HepG2 (cell line): ENCODE data around the gene CEP164. TPM values are rescaled to one million over a fixed set of nuclear protein-coding genes. Genes with fewer than 3 reads are reported as not detected.

Source experiments
- E2F2 ChIP-seq: sonication (generic); formaldehyde crosslinking; IDR thresholded peaks from 2 replicates; pipeline ENCODE4 v1.4.0; 2020; ENCODE audit warnings: missing genetic modification reagents, borderline replicate concordance
- HNRNPLL ChIP-seq: fragments of 200-400 bp; formaldehyde crosslinking; IDR thresholded peaks from 2 replicates; pipeline ENCODE4 v1.6.1; 2017; ENCODE audit warnings: mild to moderate bottlenecking, low read depth, low read length; ENCODE audit not compliant: poor library complexity, severe bottlenecking
- KLF15 ChIP-seq: sonication (generic); formaldehyde crosslinking; IDR thresholded peaks from 2 replicates; pipeline ENCODE4 v1.8.1; 2023; ENCODE audit warnings: borderline replicate concordance, mild to moderate bottlenecking, inconsistent platforms, missing genetic modification reagents, mixed read lengths
- MTF1 ChIP-seq: sonication (generic); formaldehyde crosslinking; IDR thresholded peaks from 2 replicates; pipeline ENCODE4 v1.5.0; 2020; ENCODE audit warnings: missing genetic modification reagents
- NFATC3 ChIP-seq: sonication (generic); formaldehyde crosslinking; IDR thresholded peaks from 2 replicates; pipeline ENCODE4 v1.5.1; 2020; ENCODE audit warnings: mild to moderate bottlenecking, missing genetic modification reagents
- PHF20 ChIP-seq: sonication (generic); formaldehyde crosslinking; IDR thresholded peaks from 2 replicates; pipeline ENCODE4 v1.5.0; 2020; ENCODE audit warnings: mild to moderate bottlenecking, missing genetic modification reagents
- RNF219 ChIP-seq: sonication (generic); formaldehyde crosslinking; IDR thresholded peaks from 2 replicates; pipeline ENCODE4 v1.5.0; 2020; ENCODE audit warnings: mild to moderate bottlenecking, missing genetic modification reagents
- SCMH1 ChIP-seq: sonication (generic); formaldehyde crosslinking; IDR thresholded peaks from 2 replicates; pipeline ENCODE4 v1.9.0; 2021; ENCODE audit warnings: missing genetic modification reagents, mild to moderate bottlenecking, borderline replicate concordance
- SIX1 ChIP-seq: sonication (generic); formaldehyde crosslinking; IDR thresholded peaks from 2 replicates; pipeline ENCODE4 v1.4.0; 2020; ENCODE audit warnings: missing genetic modification reagents, borderline replicate concordance
- TBP ChIP-seq: sonication (generic); formaldehyde crosslinking; IDR thresholded peaks from 2 replicates; pipeline ENCODE4 v1.5.0; 2020; ENCODE audit warnings: missing genetic modification reagents
- ZBTB10 ChIP-seq: sonication (generic); formaldehyde crosslinking; IDR thresholded peaks from 2 replicates; pipeline ENCODE4 v1.4.0; 2020; ENCODE audit warnings: missing genetic modification reagents, borderline replicate concordance
- ZNF124 ChIP-seq: sonication (generic); formaldehyde crosslinking; IDR thresholded peaks from 2 replicates; pipeline ENCODE4 v1.4.0; 2020; ENCODE audit warnings: missing genetic modification reagents
- ZNF224 ChIP-seq: sonication (generic); formaldehyde crosslinking; IDR thresholded peaks from 2 replicates; pipeline ENCODE4 v1.5.0; 2020; ENCODE audit warnings: mild to moderate bottlenecking, missing genetic modification reagents
- ZNF468 ChIP-seq: sonication (generic); formaldehyde crosslinking; IDR thresholded peaks from 2 replicates; pipeline ENCODE4 v1.8.0; 2022; ENCODE audit warnings: mild to moderate bottlenecking, moderate library complexity, missing genetic modification reagents
- ZNF512B ChIP-seq: sonication (generic); formaldehyde crosslinking; IDR thresholded peaks from 2 replicates; pipeline ENCODE4 v1.5.1; 2020; ENCODE audit warnings: missing genetic modification reagents, mild to moderate bottlenecking, borderline replicate concordance
- ZNF710 ChIP-seq: sonication (generic); formaldehyde crosslinking; IDR thresholded peaks from 2 replicates; pipeline ENCODE4 v1.5.0; 2020; ENCODE audit warnings: mild to moderate bottlenecking, missing genetic modification reagents, borderline replicate concordance
- ZNF768 ChIP-seq: sonication (generic); formaldehyde crosslinking; IDR thresholded peaks from 2 replicates; pipeline ENCODE4 v1.4.0; 2020; ENCODE audit warnings: missing genetic modification reagents
- polyA plus RNA-seq, 8 experiments: library from polyadenylated mRNA; depleted of rRNA in 3 of 8; stranded (reverse) in 7 of 8; unstranded in 1 of 8; fragments of >200 nt; fragmentation: Illumina TruSeq in 4 of 8; extraction: Trizol in 4 of 8; gene quantifications; 2 replicates each; pipeline versions ENCODE4 v1.2.1 to v1.2.3, GENCODE V29; 2011 to 2016; ENCODE audit warnings: low read depth in 4 of 8, missing spikeins in 1 of 8, mixed read lengths in 1 of 8; ENCODE audit not compliant: insufficient read depth in 1 of 8
- total RNA-seq, 5 experiments: library from RNA; depleted of rRNA; stranded (reverse); fragments of >200 nt; fragmentation: Illumina TruSeq; extraction: Trizol; gene quantifications; 2 replicates each; pipeline ENCODE4 v1.2.3, GENCODE V29; 2016; ENCODE audit warnings: low read depth in 1 of 5

The CEP164 gene
- total and polyA plus RNA-seq, 2 of the 13 experiments (the other 11 are each of a cell fraction or from before 2014, with no cell fraction given): 11.4 to 15.2 TPM

GRCh38 chr11:117327567-117328374 lies at the start of gene CEP164 (continued):
- TF ChIP-seq ZBTB10 (CRISPR knock-in tag) (no peak), ZNF124 (no peak), ZNF468 (CRISPR knock-in tag) (no peak), RNF219 (no peak), PHF20 (CRISPR knock-in tag) (peak; percentile 37), ZNF710 (CRISPR knock-in tag) (no peak), SIX1 (CRISPR knock-in tag) (no peak), ZNF512B (CRISPR knock-in tag) (no peak), E2F2 (CRISPR knock-in tag) (no peak), MTF1 (CRISPR knock-in tag) (no peak), ZNF768 (CRISPR knock-in tag) (peak; percentile 34; the same call in 1 of the 2 replicates), SCMH1 (no peak), ZNF224 (no peak), KLF15 (CRISPR knock-in tag) (no peak), NFATC3 (CRISPR knock-in tag) (no peak), TBP (CRISPR knock-in tag) (no peak), HNRNPLL (peak; percentile 70)
